Kidney (tissue), 14 donors: ENCODE data around the gene SMTNL2. TPM values are rescaled to one million over a fixed set of nuclear protein-coding genes. Genes with fewer than 3 reads are reported as not detected.
"Not testable (repeated sequence)": the region's sequence is repeated elsewhere in the genome, so short reads cannot be mapped to it uniquely, and the experiment has no call there.

Experiments
- DNase-seq, 5 donors: peaks; one replicate each; pipeline ENCODE4 v3.0.0-alpha.2; 2013 to 2020
- FAIRE-seq: peaks from 2 replicates; lab custom pipeline; 2012; peaks lifted over from hg19 to GRCh38; lab: Jason Lieb, UNC
- H3K27ac ChIP-seq, 2 donors: one replicate each; pipeline ENCODE4 v1.7.0; 2013; ENCODE audit warnings: low read depth in 2 of 2, low read length in 2 of 2, inconsistent platforms in 1 of 2
- H3K27me3 ChIP-seq: one replicate; pipeline ENCODE4 v1.7.1; 2013; ENCODE audit warnings: low read length, inconsistent platforms; ENCODE audit not compliant: control insufficient read depth, insufficient read depth
- H3K36me3 ChIP-seq, 3 donors: one replicate each; pipeline versions ENCODE4 v1.7.0 to v1.7.1; 2013; ENCODE audit warnings: low read length in 3 of 3, control low read depth in 1 of 3, inconsistent platforms in 1 of 3; ENCODE audit not compliant: insufficient read depth in 3 of 3, control insufficient read depth in 2 of 3
- H3K4me1 ChIP-seq, 3 donors: one replicate each; pipeline versions ENCODE4 v1.7.0 to v1.7.1; 2013; ENCODE audit warnings: low read length in 3 of 3, inconsistent platforms in 1 of 3, low read depth in 1 of 3; ENCODE audit not compliant: control insufficient read depth in 2 of 3, insufficient read depth in 2 of 3
- H3K4me3 ChIP-seq, 3 donors: one replicate each; pipeline versions ENCODE4 v1.7.0 to v1.8.1; 2013; ENCODE audit warnings: low read length in 3 of 3, control low read depth in 1 of 3, inconsistent platforms in 1 of 3
- H3K9ac ChIP-seq, 3 donors: one replicate each; pipeline versions ENCODE4 v1.7.0 to v1.7.1; 2013; ENCODE audit warnings: low read length in 3 of 3, control low read depth in 1 of 3, inconsistent platforms in 1 of 3
- H3K9me3 ChIP-seq, 3 donors: one replicate each; pipeline versions ENCODE4 v1.7.0 to v1.7.1; 2013; ENCODE audit warnings: low read length in 3 of 3, control low read depth in 1 of 3, inconsistent platforms in 1 of 3; ENCODE audit not compliant: control insufficient read depth in 2 of 3, insufficient read depth in 1 of 3
- intact Hi-C: fragments of 100-400 bp; cut with DNase I; formaldehyde crosslinking; loops from one replicate; pipeline ENCODE4 v1.11.1; 2022
- polyA plus RNA-seq: library from polyadenylated mRNA; stranded (reverse); fragments of 350-450 nt; fragmentation: Illumina TruSeq; extraction: RNeasy Lipid Tissue Mini Kit (QIAGEN cat#74804); gene quantifications from one replicate; pipeline ENCODE4 v1.2.3, GENCODE V29; 2014; ENCODE audit warnings: low read depth, low replicate concordance; ENCODE audit not compliant: insufficient read depth
- total RNA-seq: library from RNA; stranded (reverse); fragmentation: NEBNext Ultra II Directional; extraction: Animal tissue kit (Norgen Biotek cat#: 25700); gene quantifications from one replicate; pipeline ENCODE4 v1.2.1, GENCODE V29; 2021
- TF ChIP-seq, protein P1 (sequence below): IDR thresholded peaks from 3 replicates; pipeline ENCODE4 v1.5.1; 2012; ENCODE audit warnings: mild to moderate bottlenecking, moderate library complexity, borderline replicate concordance; ENCODE audit not compliant: insufficient read depth; ENCODE audit errors: extremely low read depth
- donor health status: control.
- donor health status: control.
- donor health status: control.
- donor health status: control.
- donor health status: control.
- donor health status: DM: yes; HTN: yes; CAD: no.
- donor health status: Normal renal cell carcinoma (clear cell type).

Gene SMTNL2
- total and polyA plus RNA-seq, 2 donors from 2014 or later = 25.6 to 58.1 TPM

DNA sequence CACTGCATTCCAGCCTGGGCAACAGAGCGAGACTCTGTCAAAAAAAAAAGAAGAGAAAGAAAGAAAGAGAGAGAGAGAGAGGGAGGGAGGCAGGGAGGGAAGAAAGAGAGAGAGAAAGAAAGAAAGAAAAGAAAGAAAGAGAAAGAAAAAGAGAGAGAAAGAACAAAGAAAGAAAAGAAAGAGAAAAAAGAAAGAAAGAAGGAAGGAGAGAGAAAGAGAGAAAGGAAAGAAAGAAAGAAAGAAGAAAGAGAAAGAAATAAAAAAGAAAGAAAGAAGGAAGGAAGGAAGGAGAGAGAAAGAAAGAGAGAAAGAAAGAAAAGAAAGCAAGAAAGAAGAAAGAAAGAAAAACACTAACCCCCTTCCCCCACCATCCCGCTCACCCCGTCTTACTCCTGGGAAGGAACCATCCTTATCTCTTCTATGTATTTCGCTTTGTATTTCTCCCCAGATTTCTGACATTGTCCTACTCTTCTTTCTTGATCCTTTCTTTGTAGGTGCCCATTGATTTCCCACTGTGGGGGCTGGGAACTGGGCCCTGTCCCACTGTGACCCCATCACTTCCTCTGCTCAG lies 36.3 kb downstream of the SMTNL2 start:
- no peaks in the 10 kb centered on the region for H3K27me3 ChIP-seq
- TF ChIP-seq, protein P1, sequence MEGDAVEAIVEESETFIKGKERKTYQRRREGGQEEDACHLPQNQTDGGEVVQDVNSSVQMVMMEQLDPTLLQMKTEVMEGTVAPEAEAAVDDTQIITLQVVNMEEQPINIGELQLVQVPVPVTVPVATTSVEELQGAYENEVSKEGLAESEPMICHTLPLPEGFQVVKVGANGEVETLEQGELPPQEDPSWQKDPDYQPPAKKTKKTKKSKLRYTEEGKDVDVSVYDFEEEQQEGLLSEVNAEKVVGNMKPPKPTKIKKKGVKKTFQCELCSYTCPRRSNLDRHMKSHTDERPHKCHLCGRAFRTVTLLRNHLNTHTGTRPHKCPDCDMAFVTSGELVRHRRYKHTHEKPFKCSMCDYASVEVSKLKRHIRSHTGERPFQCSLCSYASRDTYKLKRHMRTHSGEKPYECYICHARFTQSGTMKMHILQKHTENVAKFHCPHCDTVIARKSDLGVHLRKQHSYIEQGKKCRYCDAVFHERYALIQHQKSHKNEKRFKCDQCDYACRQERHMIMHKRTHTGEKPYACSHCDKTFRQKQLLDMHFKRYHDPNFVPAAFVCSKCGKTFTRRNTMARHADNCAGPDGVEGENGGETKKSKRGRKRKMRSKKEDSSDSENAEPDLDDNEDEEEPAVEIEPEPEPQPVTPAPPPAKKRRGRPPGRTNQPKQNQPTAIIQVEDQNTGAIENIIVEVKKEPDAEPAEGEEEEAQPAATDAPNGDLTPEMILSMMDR = no peak
- intact Hi-C loops = loop anchor here (10.0 kb wide), 1 partner anchor 56 kb away; the partner anchor contains the start of gene GGT6
- DNase-seq (no peak), FAIRE-seq (no peak)
- no peaks in the 10 kb centered on the region for H3K9me3 ChIP-seq
- no peak overlapping the region for H3K27ac ChIP-seq
- no peaks in the 10 kb centered on the region for H3K36me3 ChIP-seq
- no peak overlapping the region for H3K4me3 ChIP-seq
- no peak overlapping the region for H3K9ac ChIP-seq
- no peaks in the 10 kb centered on the region for H3K4me1 ChIP-seq

DNA sequence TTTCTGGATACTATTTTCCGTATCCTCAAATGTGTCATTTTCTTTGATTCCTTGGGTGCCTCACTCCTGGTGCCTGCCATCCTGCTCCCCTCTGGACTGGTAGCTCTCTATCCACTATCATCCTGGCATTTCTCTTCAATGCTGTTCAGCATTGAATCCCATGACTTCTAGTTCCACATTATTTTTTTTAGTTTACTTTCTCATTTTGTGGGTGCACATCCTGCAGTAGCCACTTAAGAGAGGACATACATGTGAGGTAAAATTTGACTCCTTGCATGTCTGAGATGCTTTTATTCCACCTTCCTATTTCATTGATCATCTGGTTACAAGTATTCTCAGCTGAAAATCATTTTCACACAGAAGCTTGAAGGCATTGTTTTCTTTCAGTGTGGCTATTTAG lies 38.0 kb downstream of the SMTNL2 start:
- Histone ChIP-seq H3K27ac (no peak overlapping the region), H3K4me1 (no peaks in the 10 kb centered on the region), H3K9me3 (no peaks in the 10 kb centered on the region), H3K27me3 (no peaks in the 10 kb centered on the region), H3K9ac (no peak overlapping the region), H3K4me3 (no peak overlapping the region), H3K36me3 (no peaks in the 10 kb centered on the region)
- intact Hi-C loops = loop anchor here (10.0 kb wide), 1 partner anchor 58 kb away; the partner anchor contains the start of gene GGT6
- FAIRE-seq = no peak
- TF ChIP-seq, protein P1 = no peak
- no peak for DNase-seq

DNA sequence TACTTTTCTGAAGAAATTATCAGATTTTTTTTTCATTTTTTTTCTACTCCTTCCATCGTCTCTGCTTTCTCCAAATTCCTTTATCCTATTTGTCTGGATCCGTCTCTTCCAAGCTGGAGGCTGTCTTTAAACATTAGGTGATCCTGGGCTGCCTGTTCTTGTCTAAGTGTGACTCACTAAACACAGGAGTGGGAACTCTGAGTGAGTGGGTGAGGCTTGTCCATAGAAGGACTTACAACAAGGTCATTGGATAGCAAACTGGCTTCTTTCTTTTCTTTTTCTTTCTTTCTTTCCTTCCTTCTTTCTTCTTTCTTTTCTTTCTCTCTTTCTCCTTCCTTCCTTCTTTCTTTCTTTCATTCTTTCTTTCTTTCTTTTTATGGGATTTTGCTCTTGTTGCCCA lies 38.9 kb downstream of the SMTNL2 start:
- no peaks in the 10 kb centered on the region for H3K27me3 ChIP-seq
- no peak overlapping the region for H3K27ac ChIP-seq
- FAIRE-seq (no peak), DNase-seq (no peak)
- TF ChIP-seq, protein P1 = no peak
- H3K4me1 ChIP-seq = no peaks in the 10 kb centered on the region
- H3K36me3 ChIP-seq = no peaks in the 10 kb centered on the region
- intact Hi-C loops = loop anchor here (10.0 kb wide), 1 partner anchor 58 kb away; the partner anchor contains the start of gene GGT6
- no peaks in the 10 kb centered on the region for H3K9me3 ChIP-seq
- H3K9ac ChIP-seq = no peak overlapping the region
- H3K4me3 ChIP-seq = no peak overlapping the region

DNA sequence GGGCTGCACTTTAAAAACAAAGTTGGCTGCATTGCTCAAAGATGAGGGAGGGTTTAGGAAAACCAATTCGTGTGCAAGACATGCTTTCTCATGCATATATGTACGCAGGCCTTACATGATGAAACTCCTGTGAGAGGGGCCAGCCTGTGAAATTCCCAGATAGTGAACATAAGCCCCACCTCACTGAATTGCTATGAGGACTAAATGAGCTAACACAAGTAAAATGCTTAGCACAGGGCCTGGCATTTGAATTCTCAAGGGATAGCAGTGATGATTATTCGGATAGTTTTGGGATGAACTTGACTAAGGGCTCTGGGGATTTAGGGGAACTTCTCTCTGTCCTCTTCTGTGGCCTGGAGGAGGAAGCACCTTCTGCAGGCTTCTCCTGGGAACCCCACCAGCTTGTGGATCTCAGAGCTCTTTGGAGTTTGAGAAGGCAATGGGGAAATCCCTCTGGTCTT lies 40.2 kb downstream of the SMTNL2 start:
- not testable (repeated sequence) for H3K9me3 ChIP-seq, H3K9ac ChIP-seq, FAIRE-seq

More for the DNA sequence above, 40.2 kb downstream of the SMTNL2 start:
- H3K4me3 ChIP-seq, DNase-seq, H3K27ac ChIP-seq, H3K36me3 ChIP-seq, H3K27me3 ChIP-seq, H3K4me1 ChIP-seq: not testable (repeated sequence)
- intact Hi-C loops = loop anchor here (10.0 kb wide), 1 partner anchor 60 kb away; the partner anchor contains the start of gene GGT6
